ENCODE results near the gene INHBB. TPM values are rescaled to one million over a fixed set of nuclear protein-coding genes. Genes with fewer than 3 reads are reported as not detected.

The INHBB gene
- total and polyA plus RNA-seq, 2 of the 4 experiments (the other 2 are of a cell fraction), result 0.18 to 0.92 TPM

DNA sequence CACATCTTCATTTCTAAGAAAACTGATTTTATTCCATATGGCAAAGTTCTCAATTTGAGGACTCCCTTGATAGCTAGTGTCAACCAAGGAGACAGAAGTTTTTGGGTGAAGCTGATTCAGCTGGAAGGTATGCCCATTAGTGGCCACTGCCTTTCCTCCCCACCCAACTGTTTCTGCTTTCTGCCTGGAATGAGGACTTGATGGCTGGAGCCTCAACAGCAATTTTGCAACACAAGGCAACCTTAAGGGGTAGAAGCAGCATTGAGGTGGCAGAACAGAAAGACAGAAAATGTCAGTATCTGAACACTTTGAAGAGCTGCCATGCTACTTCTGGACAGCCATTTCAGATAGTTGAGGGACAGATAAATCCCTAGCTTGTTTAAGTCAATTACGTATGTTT lies 47.0 kb downstream of the INHBB start:
- ChIA-PET CTCF (no interaction called here), POLR2A (ENCODE audit: unreplicated experiment) (no interaction called here)
- Histone ChIP-seq H3K36me3 (ENCODE audit: control insufficient read depth, insufficient read depth, low read length) (no peaks in the 10 kb centered on the region), H2BK5ac (ENCODE audit: low read depth, low read length, poor library complexity, severe bottlenecking) (no peak overlapping the region), H3K56ac (ENCODE audit: extremely low read depth, insufficient read depth, low read length) (no peak overlapping the region), H3K4me3 (ENCODE audit: insufficient read depth, low read depth, low read length) (no peak overlapping the region), H3K9me3 (ENCODE audit: control insufficient read depth, insufficient read depth, low read length) (peaks cover 5% of the 10 kb centered on the region), H2AK5ac (ENCODE audit: low read depth, low read length) (no peak overlapping the region), H4K91ac (ENCODE audit: insufficient read depth, low read depth, low read length) (no peak overlapping the region), H4K5ac (ENCODE audit: low read depth, low read length) (no peak overlapping the region), H4K8ac (ENCODE audit: low read depth in 2 of 2, low read length in 2 of 2) (no peak overlapping the region), H3K27ac (ENCODE audit: insufficient read depth, low read length) (no peak overlapping the region), H2BK15ac (ENCODE audit: low read depth, low read length) (no peak overlapping the region), H2AFZ (replicated peaks; ENCODE audit: low read length, poor library complexity) (no peak overlapping the region), H3K4me1 (ENCODE audit: control insufficient read depth, insufficient read depth, low read length) (peaks cover 3% of the 10 kb centered on the region; the same call in 1 of the 2 replicates), H3K9me1 (ENCODE audit: insufficient read depth, low read length) (no peaks in the 10 kb centered on the region), H3K4ac (ENCODE audit: low read depth, low read length) (no peak overlapping the region), H3K27me3 (ENCODE audit: control insufficient read depth, insufficient read depth, low read length) (peaks cover 62% of the 10 kb centered on the region), H2BK120ac (ENCODE audit: low read depth, low read length) (no peak overlapping the region), H3K23ac (ENCODE audit: low read depth, low read length) (no peak overlapping the region), H3K18ac (ENCODE audit: low read depth, low read length) (no peak overlapping the region), H3K4me2 (ENCODE audit: low read depth, low read length) (no peak overlapping the region), H4K20me1 (ENCODE audit: insufficient read depth, low read length) (0 out of 2 replicates have a peak, but pooled peaks cover 3% of the 10 kb centered on the region), H3K14ac (replicated peaks; ENCODE audit: low read depth, low read length) (no peak overlapping the region), H2AK9ac (replicated peaks; ENCODE audit: low read depth, low read length, poor library complexity) (no peak overlapping the region), H3K9ac (ENCODE audit: low read depth, low read length) (no peak overlapping the region), H2BK20ac (ENCODE audit: low read depth, low read length) (no peak overlapping the region), H3K79me1 (ENCODE audit: low read depth in 1 of 2, low read length in 2 of 2) (no peaks in the 10 kb centered on the region)
- no TSS peak for BruUV-seq (replicated peaks)
- no peak for ATAC-seq (ENCODE audit: low read depth)
- no CpG with 5 or more reads among the region's 1 CpG for WGBS, 2 experiments (ENCODE audit: extremely low coverage in 2 of 2, insufficient read length in 1 of 2)
- TF ChIP-seq POLR2A (IDR thresholded peaks at IDR 0.05; ENCODE audit: low read depth, low read length), result no peak
- no peak for TF ChIP-seq SMC3 (IDR thresholded peaks at IDR 0.05; ENCODE audit: low read depth, low read length)
- TF ChIP-seq CHD1 (IDR thresholded peaks at IDR 0.05; ENCODE audit: low read depth, low read length), result no peak
- TF ChIP-seq, protein P1, sequence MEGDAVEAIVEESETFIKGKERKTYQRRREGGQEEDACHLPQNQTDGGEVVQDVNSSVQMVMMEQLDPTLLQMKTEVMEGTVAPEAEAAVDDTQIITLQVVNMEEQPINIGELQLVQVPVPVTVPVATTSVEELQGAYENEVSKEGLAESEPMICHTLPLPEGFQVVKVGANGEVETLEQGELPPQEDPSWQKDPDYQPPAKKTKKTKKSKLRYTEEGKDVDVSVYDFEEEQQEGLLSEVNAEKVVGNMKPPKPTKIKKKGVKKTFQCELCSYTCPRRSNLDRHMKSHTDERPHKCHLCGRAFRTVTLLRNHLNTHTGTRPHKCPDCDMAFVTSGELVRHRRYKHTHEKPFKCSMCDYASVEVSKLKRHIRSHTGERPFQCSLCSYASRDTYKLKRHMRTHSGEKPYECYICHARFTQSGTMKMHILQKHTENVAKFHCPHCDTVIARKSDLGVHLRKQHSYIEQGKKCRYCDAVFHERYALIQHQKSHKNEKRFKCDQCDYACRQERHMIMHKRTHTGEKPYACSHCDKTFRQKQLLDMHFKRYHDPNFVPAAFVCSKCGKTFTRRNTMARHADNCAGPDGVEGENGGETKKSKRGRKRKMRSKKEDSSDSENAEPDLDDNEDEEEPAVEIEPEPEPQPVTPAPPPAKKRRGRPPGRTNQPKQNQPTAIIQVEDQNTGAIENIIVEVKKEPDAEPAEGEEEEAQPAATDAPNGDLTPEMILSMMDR (conservative IDR thresholded peaks at IDR 0.05; ENCODE audit: low read depth, low read length), result no peak
- no peak for TF ChIP-seq RCOR1 (IDR thresholded peaks at IDR 0.05; ENCODE audit: insufficient replicate concordance, low read length)
- no peak for TF ChIP-seq NFE2L2 (IDR thresholded peaks at IDR 0.05; ENCODE audit: low read depth, low read length)
- TF ChIP-seq, protein P2, sequence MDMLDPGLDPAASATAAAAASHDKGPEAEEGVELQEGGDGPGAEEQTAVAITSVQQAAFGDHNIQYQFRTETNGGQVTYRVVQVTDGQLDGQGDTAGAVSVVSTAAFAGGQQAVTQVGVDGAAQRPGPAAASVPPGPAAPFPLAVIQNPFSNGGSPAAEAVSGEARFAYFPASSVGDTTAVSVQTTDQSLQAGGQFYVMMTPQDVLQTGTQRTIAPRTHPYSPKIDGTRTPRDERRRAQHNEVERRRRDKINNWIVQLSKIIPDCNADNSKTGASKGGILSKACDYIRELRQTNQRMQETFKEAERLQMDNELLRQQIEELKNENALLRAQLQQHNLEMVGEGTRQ (IDR thresholded peaks at IDR 0.05; ENCODE audit: low read depth, low read length), result no peak
- TF ChIP-seq MAZ (IDR thresholded peaks at IDR 0.05; ENCODE audit: borderline replicate concordance, low read depth, low read length), result no peak
- TF ChIP-seq, protein P3, sequence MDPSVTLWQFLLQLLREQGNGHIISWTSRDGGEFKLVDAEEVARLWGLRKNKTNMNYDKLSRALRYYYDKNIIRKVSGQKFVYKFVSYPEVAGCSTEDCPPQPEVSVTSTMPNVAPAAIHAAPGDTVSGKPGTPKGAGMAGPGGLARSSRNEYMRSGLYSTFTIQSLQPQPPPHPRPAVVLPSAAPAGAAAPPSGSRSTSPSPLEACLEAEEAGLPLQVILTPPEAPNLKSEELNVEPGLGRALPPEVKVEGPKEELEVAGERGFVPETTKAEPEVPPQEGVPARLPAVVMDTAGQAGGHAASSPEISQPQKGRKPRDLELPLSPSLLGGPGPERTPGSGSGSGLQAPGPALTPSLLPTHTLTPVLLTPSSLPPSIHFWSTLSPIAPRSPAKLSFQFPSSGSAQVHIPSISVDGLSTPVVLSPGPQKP (IDR thresholded peaks at IDR 0.05; ENCODE audit: borderline replicate concordance, low read depth, low read length), result no peak
- no peak for TF ChIP-seq BHLHE40 (IDR thresholded peaks at IDR 0.05; ENCODE audit: low read depth, low read length)
- TF ChIP-seq RFX5 (IDR thresholded peaks at IDR 0.05; ENCODE audit: low read depth, low read length), result no peak
- no peak for TF ChIP-seq MXI1 (IDR thresholded peaks at IDR 0.05; ENCODE audit: borderline replicate concordance, low read depth, low read length)
- no peak for TF ChIP-seq MAFK (IDR thresholded peaks at IDR 0.05; ENCODE audit: low read depth, low read length)
- TF ChIP-seq CEBPB (IDR thresholded peaks at IDR 0.05; ENCODE audit: low read depth, low read length), result no peak
- TF ChIP-seq RAD21 (IDR thresholded peaks at IDR 0.05; ENCODE audit: low read length), result no peak
- no peak for TF ChIP-seq FOS (IDR thresholded peaks at IDR 0.05; ENCODE audit: low read depth, low read length)
- no peak for DNase-seq
- dilution Hi-C loops (cut with HindIII; ENCODE audit: low sequenced_read_pairs, unreplicated experiment), result no loop called here
- intact Hi-C loops (cut with micrococcal nuclease), result no loop called here
- in situ Hi-C loops (cut with MboI; ENCODE audit: low sequenced_read_pairs), result no loop called here

All from IMR-90 (cell line).